Left lung (tissue), 10 donors: ENCODE measurements around the gene SHISA3. TPM values are rescaled to one million over a fixed set of nuclear protein-coding genes. Genes with fewer than 3 reads are reported as not detected.

ENCODE experiments used
- ATAC-seq: fragments of 200-7000 bp; cut with Tn5 transposase; one replicate; pipeline ENCODE4 v1.9.1; 2020; ENCODE audit warnings: moderate library complexity
- DNase-seq, 4 donors: peaks; one replicate each; pipeline ENCODE4 v3.0.0-alpha.2; 2013 to 2020
- H3K27ac ChIP-seq, 2 donors: fragments of 200-600 bp; sonication (generic) in 1 of 2; one replicate each; pipeline versions ENCODE4 v1.5.0 to v1.8.0; 2020 to 2021
- H3K27me3 ChIP-seq, 2 donors: fragments of 200-600 bp; sonication (generic) in 1 of 2; one replicate each; pipeline versions ENCODE4 v1.5.0 to v1.8.0; 2020 to 2021
- H3K36me3 ChIP-seq, 2 donors: fragments of 200-600 bp; sonication (generic) in 1 of 2; one replicate each; pipeline versions ENCODE4 v1.5.0 to v1.8.0; 2020 to 2021
- H3K4me1 ChIP-seq, 2 donors: fragments of 200-600 bp; one replicate each; pipeline ENCODE4 v1.8.0; 2021
- H3K4me3 ChIP-seq, 2 donors: fragments of 200-600 bp; sonication (generic) in 1 of 2; one replicate each; pipeline versions ENCODE4 v1.5.0 to v1.8.0; 2020 to 2021; ENCODE audit warnings: mild to moderate bottlenecking in 1 of 2
- H3K9me3 ChIP-seq, 2 donors: fragments of 200-600 bp; sonication (generic) in 1 of 2; one replicate each; pipeline versions ENCODE4 v1.5.0 to v1.8.0; 2020 to 2021
- intact Hi-C, 2 donors: fragments of 100-400 bp; cut with DNase I; formaldehyde crosslinking; loops; one replicate each; pipeline versions ENCODE4 v1.11.2 to v1.14.2; 2022
- polyA plus RNA-seq, 6 donors: library from polyadenylated mRNA; unstranded; fragments of 120-200 nt; gene quantifications; one replicate each; pipeline ENCODE4 v1.2.1, GENCODE V29; 2013; ENCODE audit not compliant: insufficient read length in 6 of 6
- total RNA-seq, 2 donors: library from RNA; stranded (reverse); fragmentation: NEBNext Ultra II Directional; extraction: Animal tissue kit (Norgen Biotek cat#: 25700); gene quantifications; one replicate each; pipeline ENCODE4 v1.2.1, GENCODE V29; 2021
- TF ChIP-seq, protein P1 (sequence below), 2 donors: fragments of 200-600 bp; sonication (generic) in 1 of 2; IDR thresholded peaks; one replicate each; pipeline versions ENCODE4 v1.5.0 to v1.8.0; 2021; ENCODE audit warnings: antibody characterized with exemption in 2 of 2
- donor health status: DM: no; HTN: yes; CAD: no.
- donor health status: DM: no; HTN: no; CAD: no.

The SHISA3 gene
- total and polyA plus RNA-seq, 8 donors, result 1.9 to 42.3 (median 32.5) TPM

DNA sequence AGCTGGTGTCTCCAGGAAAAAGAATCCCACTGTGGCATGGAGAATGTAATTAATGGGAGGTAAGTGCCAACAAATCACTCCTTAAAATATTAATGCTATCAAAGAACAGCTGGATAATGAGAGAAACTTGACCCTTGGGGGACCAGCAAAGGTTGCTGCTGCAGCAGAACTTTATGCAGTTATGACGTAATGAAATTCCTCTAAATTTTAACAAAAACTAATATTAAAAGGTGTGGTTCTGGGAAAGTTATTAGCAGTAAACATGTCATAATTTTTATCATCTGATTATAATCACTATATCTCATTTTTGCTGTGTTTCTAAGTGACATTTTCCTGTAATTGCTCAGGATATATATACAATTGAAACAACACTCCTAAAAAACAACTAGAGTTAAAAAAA, 1.7 kb upstream of the SHISA3 start:
- intact Hi-C loops, result no loop called here
- ATAC-seq, result no peak
- no peaks in the 10 kb centered on the region for H3K36me3 ChIP-seq
- no peak overlapping the region for H3K4me3 ChIP-seq
- DNase-seq, result no peak
- no peak overlapping the region for H3K27ac ChIP-seq
- H3K27me3 ChIP-seq, result peaks cover 55 to 68% of the 10 kb centered on the region in 2 donors
- no peaks in the 10 kb centered on the region for H3K9me3 ChIP-seq
- H3K4me1 ChIP-seq, result peaks cover 11 to 28% of the 10 kb centered on the region in 2 donors
- TF ChIP-seq, protein P1, sequence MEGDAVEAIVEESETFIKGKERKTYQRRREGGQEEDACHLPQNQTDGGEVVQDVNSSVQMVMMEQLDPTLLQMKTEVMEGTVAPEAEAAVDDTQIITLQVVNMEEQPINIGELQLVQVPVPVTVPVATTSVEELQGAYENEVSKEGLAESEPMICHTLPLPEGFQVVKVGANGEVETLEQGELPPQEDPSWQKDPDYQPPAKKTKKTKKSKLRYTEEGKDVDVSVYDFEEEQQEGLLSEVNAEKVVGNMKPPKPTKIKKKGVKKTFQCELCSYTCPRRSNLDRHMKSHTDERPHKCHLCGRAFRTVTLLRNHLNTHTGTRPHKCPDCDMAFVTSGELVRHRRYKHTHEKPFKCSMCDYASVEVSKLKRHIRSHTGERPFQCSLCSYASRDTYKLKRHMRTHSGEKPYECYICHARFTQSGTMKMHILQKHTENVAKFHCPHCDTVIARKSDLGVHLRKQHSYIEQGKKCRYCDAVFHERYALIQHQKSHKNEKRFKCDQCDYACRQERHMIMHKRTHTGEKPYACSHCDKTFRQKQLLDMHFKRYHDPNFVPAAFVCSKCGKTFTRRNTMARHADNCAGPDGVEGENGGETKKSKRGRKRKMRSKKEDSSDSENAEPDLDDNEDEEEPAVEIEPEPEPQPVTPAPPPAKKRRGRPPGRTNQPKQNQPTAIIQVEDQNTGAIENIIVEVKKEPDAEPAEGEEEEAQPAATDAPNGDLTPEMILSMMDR (IDR thresholded peaks at IDR 0.05), result no peak

DNA sequence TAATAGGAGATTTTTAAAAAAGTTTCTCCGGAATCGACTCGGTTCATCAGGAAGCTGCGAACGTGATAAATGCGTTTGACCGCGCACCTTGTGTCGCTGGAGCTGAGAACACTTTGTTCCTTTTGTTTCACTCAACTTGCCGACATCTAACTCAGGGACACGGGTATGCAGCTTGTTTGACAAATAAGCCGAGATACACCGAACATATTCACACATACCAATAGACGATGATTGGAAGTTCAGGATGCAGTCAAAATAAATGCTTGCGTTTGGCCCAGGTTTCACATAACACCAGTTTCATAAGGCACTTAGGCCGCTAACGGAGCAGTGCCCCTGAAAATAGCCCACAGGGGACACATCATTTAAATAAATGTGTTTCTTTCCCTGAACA, 932 bp upstream of the SHISA3 start:
- TF ChIP-seq, protein P1 (IDR thresholded peaks at IDR 0.05), result no peak
- Histone ChIP-seq H3K27ac (no peak overlapping the region), H3K4me3 (no peak overlapping the region), H3K27me3 (peaks cover 63 to 76% of the 10 kb centered on the region in 2 donors), H3K9me3 (no peaks in the 10 kb centered on the region), H3K36me3 (no peaks in the 10 kb centered on the region), H3K4me1 (peaks cover 11 to 28% of the 10 kb centered on the region in 2 donors)
- intact Hi-C loops, result no loop called here
- DNase-seq, result no peak
- no peak for ATAC-seq

DNA sequence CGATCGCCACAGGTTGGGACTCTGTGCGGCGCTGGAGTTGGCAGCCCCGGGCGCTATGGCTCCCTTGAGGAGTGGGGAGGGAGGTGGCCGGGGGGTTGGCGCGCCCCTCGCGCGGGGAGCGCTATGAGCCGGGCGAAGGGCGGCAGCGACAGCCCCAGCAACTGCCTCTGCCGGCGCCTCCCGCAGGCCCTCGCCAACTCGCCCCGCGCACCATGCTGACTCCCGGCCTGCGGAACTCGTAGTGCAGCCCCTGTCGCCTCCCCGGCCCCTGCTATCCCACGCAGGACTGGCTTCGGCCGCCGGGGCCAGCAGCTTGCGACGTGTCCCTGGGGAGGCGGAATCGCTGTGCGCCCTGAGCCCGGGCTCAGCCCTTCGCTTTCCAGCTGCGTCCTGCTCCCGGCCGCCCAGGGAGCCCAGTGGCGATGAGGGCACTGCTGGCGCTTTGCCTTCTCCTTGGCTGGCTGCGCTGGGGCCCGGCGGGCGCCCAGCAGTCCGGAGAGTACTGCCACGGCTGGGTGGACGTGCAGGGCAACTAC, 415 bp downstream of the SHISA3 start:
- Histone ChIP-seq H3K27me3 (peaks cover 63 to 88% of the 10 kb centered on the region in 2 donors), H3K9me3 (no peaks in the 10 kb centered on the region), H3K36me3 (no peaks in the 10 kb centered on the region), H3K27ac (no peak overlapping the region), H3K4me3 (peak overlapping the region; percentile 41 to 45), H3K4me1 (peaks cover 11 to 28% of the 10 kb centered on the region in 2 donors)
- DNase-seq, result peak in 1 of 4 donors; percentile 80
- ATAC-seq, result peak; percentile 42
- TF ChIP-seq, protein P1 (IDR thresholded peaks at IDR 0.05), result no peak
- intact Hi-C loops, result no loop called here

DNA sequence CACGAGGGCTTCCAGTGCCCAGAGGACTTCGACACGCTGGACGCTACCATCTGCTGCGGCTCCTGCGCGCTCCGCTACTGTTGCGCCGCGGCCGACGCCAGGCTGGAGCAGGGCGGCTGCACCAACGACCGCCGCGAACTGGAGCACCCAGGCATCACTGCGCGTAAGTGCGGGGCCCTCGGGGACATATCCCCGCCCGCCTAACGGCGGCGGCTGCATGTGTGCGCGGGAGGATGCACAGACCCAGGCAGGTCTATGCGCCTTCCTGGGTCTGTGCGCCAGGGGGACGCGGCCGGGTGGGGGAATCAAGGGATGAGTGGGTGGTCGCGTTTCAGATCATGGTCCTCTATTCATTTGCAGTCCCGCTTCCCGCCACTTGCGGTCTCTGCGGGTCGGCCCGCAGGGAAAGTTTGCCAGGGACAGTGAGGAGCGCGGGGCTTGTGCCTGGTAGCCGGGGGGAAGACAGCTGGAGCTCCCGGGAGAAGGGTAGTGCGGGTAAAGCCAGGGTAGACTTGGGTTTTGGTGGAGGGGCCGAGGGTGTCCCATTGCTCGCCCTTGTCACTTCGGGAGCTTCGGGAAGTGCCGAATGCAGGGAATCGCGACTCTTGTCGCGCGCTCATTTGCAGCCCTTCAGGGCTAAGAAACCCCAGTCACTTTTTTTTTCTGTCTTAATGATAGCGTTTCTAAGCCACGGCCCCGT, 1.0 kb downstream of the SHISA3 start:
- intact Hi-C loops, result no loop called here
- H3K27me3 ChIP-seq, result peaks cover 63 to 94% of the 10 kb centered on the region in 2 donors
- DNase-seq (peak in 2 of 4 donors; percentile 54 to 71), ATAC-seq (peak; percentile 49)
- H3K4me3 ChIP-seq, result peak overlapping the region; percentile 41 to 45
- no peaks in the 10 kb centered on the region for H3K9me3 ChIP-seq
- TF ChIP-seq, protein P1 (IDR thresholded peaks at IDR 0.05), result no peak
- no peak overlapping the region for H3K27ac ChIP-seq
- H3K36me3 ChIP-seq, result no peaks in the 10 kb centered on the region
- H3K4me1 ChIP-seq, result peaks cover 11 to 28% of the 10 kb centered on the region in 2 donors

DNA sequence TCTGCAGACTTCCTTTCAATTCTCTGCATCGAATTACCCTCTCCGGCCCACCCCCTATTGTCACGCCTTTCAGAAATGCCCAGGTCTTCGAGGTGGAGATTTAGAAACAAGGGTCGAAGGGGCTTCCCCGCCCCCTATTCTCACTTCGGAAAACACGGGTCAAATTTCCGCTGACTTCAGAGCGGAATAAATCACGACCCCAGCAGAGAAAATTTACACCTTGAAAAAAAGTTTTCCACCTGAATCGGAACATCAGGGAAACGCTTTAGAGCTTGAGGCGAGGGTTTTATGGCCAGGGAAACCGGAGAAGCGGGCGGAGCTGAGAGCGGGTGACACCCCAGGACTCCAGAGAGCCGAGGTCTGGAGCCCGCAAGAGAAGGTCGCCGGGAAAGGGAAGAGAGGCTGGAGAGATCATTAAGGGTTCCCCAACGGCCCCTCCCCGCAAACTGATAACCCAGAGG, 1.6 kb downstream of the SHISA3 start:
- Histone ChIP-seq H3K4me1 (peaks cover 11 to 28% of the 10 kb centered on the region in 2 donors), H3K27ac (no peak overlapping the region), H3K4me3 (peak overlapping the region; percentile 41 to 45), H3K9me3 (no peaks in the 10 kb centered on the region), H3K27me3 (peaks cover 63 to 94% of the 10 kb centered on the region in 2 donors), H3K36me3 (no peaks in the 10 kb centered on the region)
- intact Hi-C loops, result no loop called here
- ATAC-seq (peak; percentile 33), DNase-seq (no peak)
- TF ChIP-seq, protein P1 (IDR thresholded peaks at IDR 0.05), result no peak
